ENCODE measurements around the gene ABCC12. TPM values are rescaled to one million over a fixed set of nuclear protein-coding genes. Genes with fewer than 3 reads are reported as not detected.

Gene ABCC12
- polyA plus RNA-seq, 12 donors = 0.29 to 0.69 (median 0.43) TPM; not detected in 2

DNA sequence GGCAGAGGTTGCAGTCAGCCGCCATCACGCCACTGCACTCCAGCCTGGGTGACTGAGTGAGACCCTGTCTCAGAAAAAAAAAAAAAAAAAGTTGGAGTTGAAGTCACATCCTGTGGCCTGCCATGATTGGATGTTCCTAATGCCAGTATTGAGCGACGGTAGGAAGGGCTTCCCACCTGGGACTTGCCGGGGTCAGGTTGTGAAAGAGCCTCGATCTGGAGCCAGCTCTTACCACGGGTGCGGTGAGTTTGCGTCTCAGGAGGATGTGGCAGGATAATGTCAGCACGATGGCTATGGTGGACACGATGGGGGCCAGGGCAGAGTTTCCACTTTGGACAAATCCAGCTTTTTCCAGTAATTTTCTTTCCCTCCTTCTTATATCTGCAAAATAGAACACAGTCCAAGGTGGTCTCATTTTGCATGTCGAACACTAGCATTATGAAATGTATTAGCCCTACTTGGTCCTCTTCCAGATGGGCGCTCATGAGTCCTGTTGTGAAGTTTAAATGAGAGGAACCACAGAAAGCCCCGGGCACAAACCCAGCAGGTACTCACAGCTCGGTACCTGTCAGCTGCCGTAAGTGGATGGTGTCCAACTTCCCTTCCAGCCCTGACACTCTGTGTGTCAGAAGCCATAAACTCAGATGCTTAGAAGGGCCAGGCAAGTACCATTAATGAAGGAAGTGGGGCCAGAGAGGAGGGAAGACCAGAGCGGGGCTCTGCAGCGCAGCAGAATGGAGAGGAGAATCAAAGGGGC lies 22.2 kb downstream of the ABCC12 start:
- no peak for DNase-seq

DNA sequence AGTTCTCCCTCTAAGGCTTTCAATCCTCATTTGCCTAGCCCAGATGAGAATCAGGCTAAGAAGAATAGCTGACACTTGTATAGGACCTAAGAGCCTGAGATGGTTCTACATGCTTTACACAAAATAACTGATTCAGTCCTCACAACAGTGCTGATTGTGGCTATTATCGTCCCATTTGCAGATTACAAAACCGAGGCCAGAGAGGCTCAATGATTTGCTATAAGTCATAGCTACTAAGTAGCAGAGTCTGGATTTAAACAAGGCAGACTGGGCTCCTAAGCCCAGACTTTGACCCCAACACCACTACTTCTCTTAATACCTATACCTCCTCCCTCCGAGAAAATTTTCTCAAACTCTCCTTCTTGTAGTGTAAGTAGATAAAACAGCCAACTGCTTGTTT lies 23.1 kb downstream of the ABCC12 start:
- no peak for DNase-seq

- DNase-seq = no peak
These were observed 24.4 kb downstream of the ABCC12 start for GRCh38 chr16:48131201-48131935.

DNA sequence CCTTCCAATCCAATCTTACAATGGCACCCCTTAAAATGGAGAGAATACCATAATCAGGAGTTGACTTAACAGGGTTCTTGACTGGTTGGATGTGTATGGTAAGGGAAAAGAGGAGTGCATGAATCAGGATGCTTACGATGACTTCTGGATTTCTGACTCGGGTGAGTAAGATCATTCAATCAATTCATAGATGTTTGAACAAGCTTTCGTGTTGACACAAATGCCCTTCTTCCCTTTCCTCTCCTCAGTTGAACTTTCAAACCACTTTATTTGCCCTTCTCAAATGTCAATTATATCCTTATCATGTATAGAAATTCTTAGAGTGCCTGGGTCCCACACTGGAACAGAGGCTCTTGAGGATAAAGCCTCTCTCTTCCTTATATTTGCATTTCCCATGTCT lies 25.9 kb downstream of the ABCC12 start:
- DNase-seq = no peak

DNA sequence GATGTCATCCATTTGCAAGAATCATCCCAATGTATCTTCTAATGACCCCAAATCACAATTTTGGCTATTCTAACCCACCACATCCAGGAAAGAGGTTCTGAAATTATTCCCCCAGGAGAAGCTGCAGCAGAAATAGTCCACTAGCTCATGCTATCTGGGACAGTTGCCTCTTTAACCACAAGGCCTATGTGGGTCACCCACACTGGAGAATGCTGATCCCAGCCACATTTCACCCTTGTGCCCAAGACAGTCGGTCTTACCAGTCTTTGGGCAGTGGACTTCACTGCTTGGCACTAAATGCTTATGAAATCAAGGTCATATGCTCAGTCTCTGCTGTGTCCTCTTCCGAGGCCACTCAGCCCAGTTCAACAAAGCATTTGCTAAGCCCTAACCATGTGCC lies 27.0 kb downstream of the ABCC12 start:
- no peak for DNase-seq

- peak; percentile 6 for DNase-seq
These were observed 28.8 kb downstream of the ABCC12 start for GRCh38 chr16:48126801-48127644.

DNA sequence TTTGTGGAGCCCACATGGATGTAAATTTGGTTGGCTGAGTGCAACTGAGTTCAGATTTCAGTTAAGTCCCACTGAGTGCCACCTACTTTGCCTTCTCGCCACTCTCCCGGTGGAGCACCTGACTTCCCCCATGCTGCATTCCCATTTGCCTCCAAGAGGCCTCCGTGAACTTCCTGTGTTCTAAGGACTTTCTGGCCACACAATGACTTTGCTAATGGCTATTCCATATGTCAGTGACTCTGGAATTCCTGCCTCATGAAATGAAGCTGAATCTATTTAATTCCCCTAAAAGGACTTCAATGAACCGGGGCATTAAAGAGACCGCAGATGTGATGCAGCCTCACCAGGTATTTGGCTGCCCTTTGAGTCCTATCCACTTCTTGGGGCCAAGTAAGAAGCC lies 29.9 kb downstream of the ABCC12 start:
- DNase-seq = peak; percentile 12

DNA sequence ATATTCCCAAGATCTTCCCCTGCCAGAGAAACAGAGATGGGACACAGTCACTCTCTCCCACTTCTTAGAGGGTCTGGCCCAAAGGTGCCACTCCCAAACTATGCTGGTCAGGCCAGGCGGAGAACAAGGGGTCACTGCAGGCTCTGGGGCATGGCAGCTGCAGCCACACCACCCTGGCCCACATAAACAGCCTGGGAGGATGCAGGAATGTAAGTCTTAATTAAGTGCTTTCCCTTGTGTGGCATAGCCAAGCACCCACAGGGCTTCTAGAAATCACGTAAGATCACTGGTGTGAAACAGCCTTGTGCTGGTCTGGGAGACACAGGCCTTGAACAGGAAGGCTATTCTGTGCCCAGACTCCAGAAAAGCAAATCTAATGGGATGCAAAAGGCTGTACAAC lies 31.5 kb downstream of the ABCC12 start:
- DNase-seq = no peak

DNA sequence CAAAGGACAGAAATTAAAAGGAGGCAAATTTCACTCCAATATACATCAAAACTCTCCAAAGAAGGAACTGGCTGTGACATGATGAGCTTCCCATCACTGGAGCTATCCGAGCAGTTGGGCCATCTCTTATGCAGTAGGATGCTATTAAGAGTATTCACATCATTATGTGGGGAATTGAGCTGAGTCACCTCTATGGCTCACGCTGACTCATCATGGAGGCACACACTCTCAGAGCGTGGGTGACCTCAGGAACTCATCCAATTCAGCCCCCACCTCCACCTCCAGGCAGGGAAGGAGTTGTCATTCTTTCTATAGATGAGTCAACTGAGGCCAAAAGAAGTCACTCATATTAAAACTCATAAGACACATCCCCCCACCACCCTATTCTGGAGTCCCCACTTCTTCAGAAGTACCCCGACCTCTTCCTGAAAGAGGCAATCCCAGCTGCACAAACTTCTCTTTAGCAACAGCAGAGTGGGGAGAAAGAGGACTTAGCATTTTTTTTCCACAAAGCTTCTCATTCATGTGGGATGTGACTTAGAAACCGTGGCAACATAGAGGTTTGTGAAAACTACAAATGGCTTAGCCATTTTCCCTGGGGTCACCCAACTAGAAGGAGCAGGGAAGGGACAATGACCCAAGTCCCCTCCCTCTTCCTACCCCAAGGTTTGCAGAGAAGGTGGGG lies 32.5 kb downstream of the ABCC12 start:
- no peak for DNase-seq

GRCh38 chr16:48121276-48121675 lies 34.5 kb downstream of the ABCC12 start:
- no peak for DNase-seq

DNA sequence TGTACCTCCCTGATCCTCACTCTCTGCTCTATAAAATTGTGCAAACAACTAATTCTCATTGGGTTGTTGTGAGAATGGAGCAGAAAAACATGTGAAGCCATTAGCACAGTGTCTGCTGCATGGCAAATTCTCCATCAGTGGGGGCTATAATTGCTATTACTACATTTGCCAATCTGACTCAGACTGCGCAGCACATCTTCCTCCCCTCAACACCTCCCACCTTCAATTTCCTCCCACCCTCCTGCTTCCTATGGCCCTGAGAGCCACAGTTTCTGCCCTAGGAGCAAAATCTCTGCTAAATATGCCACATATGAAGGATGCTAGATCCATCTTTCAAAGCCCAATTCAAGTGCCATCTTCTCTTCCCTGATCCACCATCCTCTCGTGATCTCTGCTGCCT lies 37.0 kb downstream of the ABCC12 start:
- DNase-seq = no peak

GRCh38 chr16:48117217-48118105 lies 38.3 kb downstream of the ABCC12 start:
- DNase-seq = no peak

DNA sequence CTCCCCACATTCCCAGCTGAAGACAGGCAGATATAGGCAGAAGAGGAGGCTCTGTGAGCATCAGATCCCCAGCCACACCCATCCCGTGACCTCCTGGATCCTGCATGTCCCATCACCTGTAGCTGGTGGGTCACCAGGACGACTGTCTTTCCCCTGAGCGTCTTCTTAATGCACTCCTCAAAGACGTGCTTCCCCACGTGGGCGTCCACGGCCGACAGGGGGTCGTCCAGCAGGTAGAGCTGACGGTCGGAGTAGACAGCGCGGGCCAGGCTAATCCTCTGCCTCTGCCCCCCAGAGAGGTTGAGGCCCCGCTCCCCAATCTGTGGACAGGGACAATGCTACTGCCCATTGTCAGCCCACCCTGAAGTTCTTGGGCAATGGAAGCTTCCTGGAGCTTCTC lies 40.5 kb downstream of the ABCC12 start:
- DNase-seq = no peak

DNA sequence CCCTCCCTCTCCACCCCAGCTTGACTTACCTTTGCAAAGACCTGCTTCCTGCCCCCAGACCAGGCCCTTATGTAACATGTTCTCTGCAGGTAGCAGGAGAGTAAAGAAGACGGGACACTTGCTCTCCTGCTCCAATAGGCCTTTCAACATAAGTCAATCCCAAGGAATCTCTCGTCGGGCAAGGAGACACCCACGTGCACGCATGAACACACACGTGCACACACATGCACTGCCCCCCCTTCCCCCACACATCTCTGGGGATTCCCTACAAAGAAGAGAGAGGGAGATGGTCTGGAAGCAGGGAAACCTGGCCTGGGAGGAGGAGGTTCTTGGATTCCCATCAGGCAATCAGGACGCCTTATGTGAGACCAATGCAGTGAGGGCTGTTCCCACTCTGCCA lies 41.4 kb downstream of the ABCC12 start:
- no peak for DNase-seq

DNA sequence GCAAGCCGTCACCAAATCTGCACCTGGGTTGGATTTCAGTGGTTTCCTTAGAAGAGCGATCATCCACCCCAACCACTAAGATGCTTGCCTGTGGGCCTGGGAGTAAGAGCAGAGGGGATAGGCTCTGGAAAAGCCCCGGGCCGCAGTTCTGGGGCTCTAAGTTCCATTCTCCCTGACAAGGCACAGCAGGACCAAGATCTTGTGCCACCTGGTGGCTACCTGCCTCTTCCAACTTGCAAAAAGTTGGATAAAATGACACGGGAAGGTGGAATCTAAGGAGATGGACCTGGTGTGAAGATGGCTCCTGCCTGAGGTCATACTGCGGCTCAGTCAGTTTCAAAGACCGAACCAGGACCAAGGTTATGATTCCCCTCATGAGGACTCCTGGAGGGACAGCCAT lies 42.3 kb downstream of the ABCC12 start:
- DNase-seq = no peak

GRCh38 chr16:48113001-48113400 lies 42.8 kb downstream of the ABCC12 start:
- no peak for DNase-seq

GRCh38 chr16:48112600-48112999 lies 43.2 kb downstream of the ABCC12 start:
- DNase-seq = no peak

GRCh38 chr16:48110982-48111381 lies 44.8 kb downstream of the ABCC12 start:
- no peak for DNase-seq

DNA sequence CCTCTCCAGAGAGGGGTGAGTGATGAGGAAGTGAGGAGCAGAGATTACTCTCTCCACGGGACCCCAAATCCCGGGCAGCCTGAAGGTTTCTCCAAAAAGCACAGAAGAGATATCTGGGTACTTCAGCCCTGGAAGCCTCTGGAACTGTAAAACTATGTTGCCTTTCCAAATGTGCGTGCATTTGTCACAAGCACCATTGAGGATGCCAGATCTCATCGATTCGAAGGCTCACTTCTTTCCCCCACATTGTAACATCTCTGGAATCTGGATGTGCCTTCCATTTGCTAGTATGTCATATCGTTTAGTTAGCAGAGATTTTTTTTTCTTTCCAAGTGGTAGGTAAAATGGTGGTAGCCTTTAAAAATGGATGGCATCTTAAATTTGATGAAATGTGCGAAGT lies 45.8 kb downstream of the ABCC12 start:
- no peak for DNase-seq

DNA sequence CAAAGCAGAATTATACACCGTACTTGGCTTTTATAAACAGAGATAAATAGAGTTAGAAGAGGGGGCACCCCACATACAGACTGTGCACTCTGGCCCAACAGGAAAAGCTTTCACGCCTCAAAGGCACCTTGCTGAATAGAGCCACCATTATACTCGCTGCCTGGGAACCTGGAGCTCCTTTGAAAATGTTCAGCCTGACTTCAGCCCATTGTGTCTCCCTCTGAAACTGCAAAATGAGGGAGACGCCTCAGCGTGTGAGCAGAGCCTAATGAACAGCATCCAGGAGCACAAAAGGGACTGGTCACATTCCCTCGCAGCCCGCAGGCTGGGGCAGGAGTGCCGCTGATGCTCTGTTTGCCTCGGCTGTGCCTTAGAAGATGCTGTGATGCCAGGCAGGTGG lies 46.3 kb downstream of the ABCC12 start:
- no peak for DNase-seq

DNA sequence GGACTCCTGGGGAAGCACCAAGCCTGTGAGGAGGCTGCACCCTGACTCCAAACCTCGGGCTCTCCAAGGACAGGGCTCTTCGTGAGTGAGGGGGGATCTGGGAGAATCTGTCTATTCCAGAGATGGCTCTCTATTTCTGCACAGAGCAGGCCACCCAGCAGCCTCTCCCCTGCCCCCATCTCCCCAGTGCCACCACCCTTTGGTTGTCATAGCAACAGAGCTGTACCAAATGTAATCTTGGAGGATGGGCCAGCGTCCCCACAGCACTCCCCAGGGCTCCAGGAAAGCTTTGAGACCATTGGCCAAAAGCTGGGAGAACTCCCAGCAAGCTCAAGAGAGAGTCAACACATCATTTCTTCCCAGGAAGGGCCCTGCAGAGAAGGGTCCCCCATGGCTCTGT lies 49.3 kb downstream of the ABCC12 start:
- DNase-seq = no peak
